Heart left ventricle (tissue), 13 donors: Measurements from ENCODE around the gene DIS3L2.

Experiments
- CTCF ChIP-seq, 12 donors: fragments of 200-600 bp; sonication (generic) in 4 of 12; IDR thresholded peaks; one replicate each; pipeline versions ENCODE4 v1.5.0 to v1.8.0; 2018 to 2022; ENCODE audit warnings: antibody characterized with exemption in 12 of 12, mild to moderate bottlenecking in 5 of 12
- POLR2A ChIP-seq, 2 donors: fragments of 450-650 bp; IDR thresholded peaks; one replicate each; pipeline ENCODE4 v1.6.1; 2017; ENCODE audit warnings: antibody characterized with exemption in 2 of 2, mild to moderate bottlenecking in 2 of 2, moderate library complexity in 2 of 2
- donor health status: ischemic (EF 13 %, LVEDD 7.1; RV severe dilation, severe dysfunction).
- donor health status: DM: no; HTN: yes; CAD: no.
- donor health status: DM: no; HTN: no; CAD: no.
- donor health status: ischemic (EF 25% LVEDD 6.9; RV normal size, moderate dysfunction).
- donor health status: ischemic (EF 25% LVEDD 5.7; RV mildly dilated, moderate dysfunction).
- donor health status: ischemic (EF 35%, LVEDD 5.7; RV mildly dilated, moderate dysfunction).
- donor health status: nonischemic (EF 11% LVEDD 7.7; RV severe dilation, severe dysfunction).
- donor health status: DM: yes; HTN: yes; CAD: no.
- donor health status: PGD.
- donor health status: ischemic (EF 29% LVEDD 5.4; RV normal size, mild dysfunction).
- donor health status: nonischemic (EF 23%, LVEDD 6.1; RV moderate dilation, normal function).

GRCh38 chr2:232328032-232328422 lies 366.5 kb downstream of the DIS3L2 start:
- no peak for TF ChIP-seq CTCF (IDR thresholded peaks at IDR 0.05)
- no peak for TF ChIP-seq POLR2A (IDR thresholded peaks at IDR 0.05)
